Measurements from ENCODE around the gene OR52E5.

The OR52E5 gene

GRCh38 chr11:5892908-5893307 is at the start of gene OR52E5:
Gene OR52E5 (plus strand): TSS chr11:5893208. CDS start chr11:5900777, 7,569 bp downstream.
- no peak for DNase-seq (ENCODE audit: low spot score)
- FAIRE-seq, result no peak

- FAIRE-seq, result no peak
- no peak for DNase-seq (ENCODE audit: low spot score)
Observed at GRCh38 chr11:5846701-5847100, 46.3 kb upstream of the OR52E5 start.

GRCh38 chr11:5847711-5848110 is 45.3 kb upstream of the OR52E5 start:
- no peak for FAIRE-seq
- DNase-seq (ENCODE audit: low spot score), result no peak

- DNase-seq (ENCODE audit: low spot score), result no peak
- FAIRE-seq, result no peak
Observed at GRCh38 chr11:5851002-5851401, 42.0 kb upstream of the OR52E5 start.

GRCh38 chr11:5857590-5857989 is 35.4 kb upstream of the OR52E5 start, which contains the start of gene OR52E8:
Gene OR52E8 (minus strand): TSS chr11:5857690. CDS start chr11:5857690, 0 bp downstream.
- no peak for DNase-seq (ENCODE audit: low spot score)
- no peak for FAIRE-seq

GRCh38 chr11:5865826-5866225 is 27.2 kb upstream of the OR52E5 start:
- DNase-seq (ENCODE audit: low spot score), result no peak
- FAIRE-seq, result no peak

- no peak for DNase-seq (ENCODE audit: low spot score)
- FAIRE-seq, result no peak
Observed at GRCh38 chr11:5878564-5878963, 14.4 kb upstream of the OR52E5 start.

GRCh38 chr11:5880329-5880728 is 12.7 kb upstream of the OR52E5 start, which contains the start of gene OR52E4:
Gene OR52E4 (plus strand): TSS chr11:5880629. CDS start chr11:5884293, 3,664 bp downstream.
- FAIRE-seq (no peak), DNase-seq (ENCODE audit: low spot score) (no peak)

GRCh38 chr11:5881756-5882155 is 11.3 kb upstream of the OR52E5 start:
- DNase-seq (ENCODE audit: low spot score) (no peak), FAIRE-seq (no peak)

- FAIRE-seq, result no peak
- DNase-seq (ENCODE audit: low spot score), result no peak
Observed at GRCh38 chr11:5887172-5887571, 5.8 kb upstream of the OR52E5 start.

- FAIRE-seq (no peak), DNase-seq (ENCODE audit: low spot score) (no peak)
Observed at GRCh38 chr11:5887661-5888060, 5.3 kb upstream of the OR52E5 start.

GRCh38 chr11:5891216-5891800 is 1.7 kb upstream of the OR52E5 start:
- DNase-seq (ENCODE audit: low spot score) (no peak), FAIRE-seq (no peak)

- FAIRE-seq, result no peak
Observed at GRCh38 chr11:5899534-5899933, 6.5 kb downstream of the OR52E5 start.

GRCh38 chr11:5910540-5910939 is 17.5 kb downstream of the OR52E5 start:
- no peak for FAIRE-seq
- no peak for DNase-seq (ENCODE audit: low spot score)

More at GRCh38 chr11:5899534-5899933, 6.5 kb downstream of the OR52E5 start:
- DNase-seq (ENCODE audit: low spot score), result no peak

GRCh38 chr11:5922749-5923426 is 29.9 kb downstream of the OR52E5 start:
- DNase-seq (ENCODE audit: low spot score) (peak; percentile 48), FAIRE-seq (no peak)

GRCh38 chr11:5923427-5923776 is 30.4 kb downstream of the OR52E5 start:
- DNase-seq (ENCODE audit: low spot score) (no peak), FAIRE-seq (no peak)

GRCh38 chr11:5923794-5924193 is 30.8 kb downstream of the OR52E5 start:
- DNase-seq (ENCODE audit: low spot score), result no peak
- FAIRE-seq, result no peak

GRCh38 chr11:5928271-5928670 is 35.3 kb downstream of the OR52E5 start:
- DNase-seq (ENCODE audit: low spot score) (no peak), FAIRE-seq (no peak)

GRCh38 chr11:5928811-5929210 is 35.8 kb downstream of the OR52E5 start:
- no peak for DNase-seq (ENCODE audit: low spot score)
- no peak for FAIRE-seq

- FAIRE-seq (peak; percentile 20), DNase-seq (ENCODE audit: low spot score) (no peak)
Observed at GRCh38 chr11:5929571-5930368, 36.8 kb downstream of the OR52E5 start.

GRCh38 chr11:5930614-5931013 is 37.6 kb downstream of the OR52E5 start:
- no peak for DNase-seq (ENCODE audit: low spot score)
- FAIRE-seq, result no peak

GRCh38 chr11:5931061-5931460 is 38.1 kb downstream of the OR52E5 start:
- FAIRE-seq (no peak), DNase-seq (ENCODE audit: low spot score) (no peak)

Data from urothelium cell line (cell line).